ENCODE results near the gene RYR2.

DNA sequence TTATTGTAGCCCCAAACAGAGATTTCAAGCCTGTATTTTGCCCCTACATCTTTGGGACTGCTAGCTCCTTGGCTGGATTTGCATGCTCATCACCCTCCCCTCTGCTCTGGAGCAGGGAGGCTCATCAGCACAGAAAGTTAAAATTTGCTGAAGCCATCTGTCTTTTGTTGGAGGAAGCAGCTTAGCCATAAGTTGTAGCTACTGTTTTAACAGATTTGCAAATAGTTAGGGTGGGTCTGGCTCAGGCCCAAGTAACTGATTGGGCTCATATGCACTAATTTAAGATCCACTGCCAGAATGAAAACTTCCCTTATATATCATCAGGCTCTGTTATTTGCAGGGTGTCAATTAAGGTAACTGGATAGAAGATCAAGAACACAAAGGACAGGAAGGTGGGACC, 541.8 kb downstream of the RYR2 start:
- TF ChIP-seq, protein P1, sequence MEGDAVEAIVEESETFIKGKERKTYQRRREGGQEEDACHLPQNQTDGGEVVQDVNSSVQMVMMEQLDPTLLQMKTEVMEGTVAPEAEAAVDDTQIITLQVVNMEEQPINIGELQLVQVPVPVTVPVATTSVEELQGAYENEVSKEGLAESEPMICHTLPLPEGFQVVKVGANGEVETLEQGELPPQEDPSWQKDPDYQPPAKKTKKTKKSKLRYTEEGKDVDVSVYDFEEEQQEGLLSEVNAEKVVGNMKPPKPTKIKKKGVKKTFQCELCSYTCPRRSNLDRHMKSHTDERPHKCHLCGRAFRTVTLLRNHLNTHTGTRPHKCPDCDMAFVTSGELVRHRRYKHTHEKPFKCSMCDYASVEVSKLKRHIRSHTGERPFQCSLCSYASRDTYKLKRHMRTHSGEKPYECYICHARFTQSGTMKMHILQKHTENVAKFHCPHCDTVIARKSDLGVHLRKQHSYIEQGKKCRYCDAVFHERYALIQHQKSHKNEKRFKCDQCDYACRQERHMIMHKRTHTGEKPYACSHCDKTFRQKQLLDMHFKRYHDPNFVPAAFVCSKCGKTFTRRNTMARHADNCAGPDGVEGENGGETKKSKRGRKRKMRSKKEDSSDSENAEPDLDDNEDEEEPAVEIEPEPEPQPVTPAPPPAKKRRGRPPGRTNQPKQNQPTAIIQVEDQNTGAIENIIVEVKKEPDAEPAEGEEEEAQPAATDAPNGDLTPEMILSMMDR (IDR thresholded peaks at IDR 0.05) = no peak
- TF ChIP-seq EP300 (IDR thresholded peaks at IDR 0.05) (no peak), POLR2A (IDR thresholded peaks at IDR 0.05) (no peak), POLR2AphosphoS5 (IDR thresholded peaks at IDR 0.05) (no peak)
